K562 (cell line): ENCODE data around the gene TMEM72. TPM values are rescaled to one million over a fixed set of nuclear protein-coding genes. Genes with fewer than 3 reads are reported as not detected.

Experiments
- ATAC-seq: fragments of 200-7000 bp; cut with Tn5 transposase; 3 replicates; pipeline ENCODE4 v1.9.1; 2020; ENCODE audit warnings: moderate library complexity
- BruUV-seq: library from RNA; stranded (reverse); fragments of 400-500 nt; replicated peaks from 2 replicates; lab custom pipeline; 2021; lab: Mats Ljungman, UMichigan
- CTCF ChIA-PET: fragments of 300-600 bp; formaldehyde crosslinking; extraction: SDS; loops from one replicate; lab custom pipeline; 2021; ENCODE audit warnings: low intra/inter-chr PET ratio; lab: Yijun Ruan, JAX
- POLR2A ChIA-PET: fragments of 300-600, 350-650 bp; sonication (Branson Sonifier 250); formaldehyde crosslinking; extraction: SDS; loops from one replicate; lab custom pipeline; 2021; ENCODE audit warnings: antibody characterized with exemption, inconsistent platforms; lab: Yijun Ruan, JAX
- DNase-seq, 4 experiments: peaks; one replicate each; pipeline versions ENCODE4 v3.0.0 to v3.0.0-alpha.2; 2011 to 2018; ENCODE audit warnings: low spot score in 3 of 4, mixed read lengths in 3 of 4; ENCODE audit errors: extremely low read depth in 1 of 4
- FAIRE-seq: peaks from 2 replicates; lab custom pipeline; 2011; peaks lifted over from hg19 to GRCh38; lab: Jason Lieb, UNC
- H2AFZ ChIP-seq: 2 replicates; pipeline ENCODE4 v1.6.0; 2011; ENCODE audit warnings: low read depth, low read length, control low read depth, inconsistent platforms
- H3K27ac ChIP-seq: fragments of 200-600 bp; 3 replicates; pipeline ENCODE4 v1.8.0; 2011; ENCODE audit warnings: low read depth, mild to moderate bottlenecking, control low read depth, inconsistent platforms, low read length, moderate library complexity, mixed read lengths; ENCODE audit errors: extremely low read depth
- H3K27me3 ChIP-seq, 2 experiments: fragments of 300-600 bp in 1 of 2; 2 replicates in 1 of 2; 3 replicates in 1 of 2; pipeline versions ENCODE4 v1.6.0 to v1.8.0; 2011; ENCODE audit warnings: inconsistent platforms in 2 of 2, low read length in 2 of 2, mild to moderate bottlenecking in 1 of 2, mixed read lengths in 1 of 2, moderate library complexity in 1 of 2; ENCODE audit not compliant: control insufficient read depth in 2 of 2, insufficient read depth in 2 of 2
- H3K36me3 ChIP-seq: fragments of 300-600 bp; 3 replicates; pipeline ENCODE4 v1.8.0; 2011; ENCODE audit warnings: mild to moderate bottlenecking, low read length, inconsistent platforms; ENCODE audit not compliant: control insufficient read depth, insufficient read depth
- H3K4me1 ChIP-seq, 2 experiments: fragments of 200-600 bp in 1 of 2; replicated peaks in 1 of 2; 2 replicates in 1 of 2; 3 replicates in 1 of 2; pipeline versions ENCODE4 v1.5.1 to v1.8.0; 2011; ENCODE audit warnings: inconsistent platforms in 2 of 2, low read length in 2 of 2, mild to moderate bottlenecking in 1 of 2, mixed read lengths in 1 of 2, moderate library complexity in 1 of 2; ENCODE audit not compliant: control insufficient read depth in 2 of 2, insufficient read depth in 2 of 2
- H3K4me2 ChIP-seq: 2 replicates; pipeline ENCODE4 v1.6.1; 2011; ENCODE audit warnings: low read length, control low read depth, inconsistent platforms, mixed read lengths; ENCODE audit not compliant: insufficient read depth
- H3K4me3 ChIP-seq: fragments of 200-600 bp; sonication (generic), shearing (Covaris generic); 2 replicates; pipeline ENCODE4 v1.5.1; 2016; ENCODE audit warnings: control low read depth, inconsistent platforms
- H3K79me2 ChIP-seq: fragments of 200-600 bp; 3 replicates; pipeline ENCODE4 v1.8.0; 2011; ENCODE audit warnings: low read length, inconsistent platforms; ENCODE audit not compliant: control insufficient read depth, insufficient read depth
- H3K9ac ChIP-seq, 2 experiments: 2 replicates each; pipeline versions ENCODE4 v1.6.0 to v1.6.1; 2011; ENCODE audit warnings: low read depth in 2 of 2, low read length in 2 of 2, control low read depth in 1 of 2, inconsistent platforms in 1 of 2, mild to moderate bottlenecking in 1 of 2, mixed read lengths in 1 of 2; ENCODE audit not compliant: insufficient read depth in 1 of 2
- H3K9me1 ChIP-seq: one replicate; pipeline ENCODE4 v1.6.0; 2011; ENCODE audit warnings: inconsistent platforms, mild to moderate bottlenecking, low read length, moderate library complexity; ENCODE audit not compliant: control insufficient read depth, insufficient read depth
- H3K9me3 ChIP-seq: replicated peaks from 2 replicates; pipeline ENCODE4 v1.5.1; 2011; ENCODE audit warnings: low read depth, low read length, inconsistent platforms; ENCODE audit not compliant: control insufficient read depth, insufficient read depth
- H4K20me1 ChIP-seq: replicated peaks from 2 replicates; pipeline ENCODE4 v1.6.1; 2011; ENCODE audit warnings: low read length, inconsistent platforms, mixed read lengths; ENCODE audit not compliant: control insufficient read depth, insufficient read depth
- C11orf30 ChIP-seq: fragments of 450-650 bp; IDR thresholded peaks from 2 replicates; pipeline ENCODE4 v1.6.1; 2016; ENCODE audit warnings: low read depth, mild to moderate bottlenecking
- CREM ChIP-seq: IDR thresholded peaks from 2 replicates; pipeline ENCODE4 v1.6.1; 2014; ENCODE audit warnings: antibody characterized with exemption, low read depth
- FOXK2 ChIP-seq, 2 experiments: fragments of 450-650 bp; IDR thresholded peaks in 1 of 2; conservative IDR thresholded peaks in 1 of 2; 2 replicates each; pipeline ENCODE4 v1.6.1; 2016; ENCODE audit warnings: low read depth in 2 of 2, mild to moderate bottlenecking in 1 of 2
- GABPB2 ChIP-seq: fragments of 250-450 bp; sonication (Bioruptor Pico); conservative IDR thresholded peaks from 2 replicates; pipeline ENCODE4 v1.5.1; 2021; ENCODE audit warnings: mild to moderate bottlenecking
- MAFF ChIP-seq: IDR thresholded peaks from 2 replicates; pipeline ENCODE4 v1.6.1; 2012; ENCODE audit warnings: low read length, improper control_type of control experiment
- MAFG ChIP-seq: fragments of 450-650 bp; conservative IDR thresholded peaks from 2 replicates; pipeline ENCODE4 v1.6.1; 2016; ENCODE audit warnings: missing genetic modification characterization, missing compliant biosample characterization
- MAFK ChIP-seq: IDR thresholded peaks from 2 replicates; pipeline ENCODE4 v1.6.1; 2011; ENCODE audit warnings: low read length, improper control_type of control experiment
- PCBP1 ChIP-seq: fragments of 200-400 bp; formaldehyde crosslinking; IDR thresholded peaks from 2 replicates; pipeline ENCODE4 v1.6.1; 2018; ENCODE audit warnings: mild to moderate bottlenecking, low read depth, low read length; ENCODE audit not compliant: poor library complexity, severe bottlenecking
- PTRF ChIP-seq: fragments of 450-650 bp; IDR thresholded peaks from 2 replicates; pipeline ENCODE4 v1.6.1; 2016; ENCODE audit warnings: mild to moderate bottlenecking, missing genetic modification characterization, missing compliant biosample characterization
- THRAP3 ChIP-seq: fragments of 450-650 bp; IDR thresholded peaks from 2 replicates; pipeline ENCODE4 v1.6.1; 2016; ENCODE audit warnings: mild to moderate bottlenecking, inconsistent platforms, borderline replicate concordance
- ZBTB34 ChIP-seq: fragments of 250-450 bp; sonication (Bioruptor Pico); IDR thresholded peaks from 2 replicates; pipeline ENCODE4 v1.8.0; 2021; ENCODE audit warnings: mild to moderate bottlenecking, moderate library complexity
- ZNF280A ChIP-seq: fragments of 450-650 bp; IDR thresholded peaks from 2 replicates; pipeline ENCODE4 v1.6.1; 2018; ENCODE audit warnings: mild to moderate bottlenecking, low read depth; ENCODE audit not compliant: partially characterized antibody
- ZNF316 ChIP-seq: fragments of 450-650 bp; IDR thresholded peaks from 2 replicates; pipeline ENCODE4 v1.6.1; 2016
- WGBS: fragments of 100-300 bp; shearing (Covaris generic); methylation state at CpG from one replicate; pipeline ENCODE4 v1.1.6; 2016; ENCODE audit warnings: low coverage, mixed read lengths; ENCODE audit not compliant: insufficient coverage; ENCODE audit errors: missing lambda C conversion rate; 5-methylcytosine and 5-hydroxymethylcytosine counted together
- in situ Hi-C: fragments of 300-500 bp; cut with MboI; formaldehyde crosslinking; loops from 4 replicates; pipeline ENCODE4 v1.15.0; 2018; ENCODE audit warnings: inconsistent platforms, mixed read lengths
- intact Hi-C: fragments of 100-400 bp; cut with micrococcal nuclease; formaldehyde crosslinking; loops from 2 replicates; pipeline ENCODE4 v1.14.2; 2022
- polyA plus RNA-seq, 8 experiments: library from polyadenylated mRNA; depleted of rRNA in 4 of 8; stranded (reverse) in 5 of 8; unstranded in 3 of 8; fragments of >200 nt; fragmentation: Nextera tagmentation in 2 of 8; fragmentation: Illumina TruSeq in 1 of 8; extraction: Ambion mirVana in 2 of 8; extraction: Trizol in 1 of 8; gene quantifications; 2 replicates each; pipeline versions ENCODE4 v1.2.1 to v1.2.3, GENCODE V29; 2011 to 2014; ENCODE audit warnings: inconsistent platforms in 1 of 8, missing spikeins in 1 of 8
- total RNA-seq, 7 experiments: library from RNA; depleted of rRNA in 6 of 7; stranded (reverse); fragments of >200 nt in 6 of 7; fragmentation: Illumina TruSeq in 2 of 7; extraction: Trizol in 2 of 7; gene quantifications; 2 replicates each; pipeline versions ENCODE4 v1.2.1 to v1.2.3, GENCODE V29; 2011 to 2021; ENCODE audit warnings: low replicate concordance in 1 of 7
- TF ChIP-seq, protein P1 (sequence below): fragments of 250-450 bp; sonication (Bioruptor Pico); IDR thresholded peaks from 2 replicates; pipeline ENCODE4 v1.8.0; 2021; ENCODE audit warnings: moderate library complexity, mild to moderate bottlenecking, inconsistent platforms
- TF ChIP-seq, protein P2 (sequence below): sonication (generic); IDR thresholded peaks from 2 replicates; pipeline ENCODE4 v1.6.1; 2016

TMEM72 gene
- total and polyA plus RNA-seq, 9 of the 15 experiments (the other 6 are each of a cell fraction or from before 2014, with no cell fraction given): not detected

DNA sequence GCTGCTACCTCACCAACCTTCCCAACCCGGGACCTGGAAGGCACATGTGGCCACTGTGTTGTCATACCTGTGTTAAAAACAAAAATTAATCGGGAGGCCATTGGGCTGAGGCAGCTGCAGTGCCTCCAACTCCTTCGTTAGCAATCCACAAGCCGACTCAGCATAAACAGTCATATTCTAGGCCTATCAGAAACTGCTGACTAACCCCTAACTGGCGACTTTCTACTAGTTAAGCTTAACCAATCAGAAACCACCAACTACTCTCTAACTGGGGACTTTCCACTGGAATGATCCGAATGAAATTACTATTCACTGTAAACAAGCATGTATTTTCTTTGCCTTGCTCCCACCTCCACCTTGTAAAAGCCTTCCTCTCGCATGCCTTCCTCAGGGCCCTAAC lies 14.1 kb upstream of the TMEM72 start:
- ATAC-seq: no peak
- Histone ChIP-seq H3K9ac (no peak overlapping the region), H3K9me3 (no peaks in the 10 kb centered on the region), H3K79me2 (no peaks in the 10 kb centered on the region), H2AFZ (no peak overlapping the region), H3K9me1 (no peaks in the 10 kb centered on the region), H3K27ac (no peak overlapping the region), H3K4me1 (no peaks in the 10 kb centered on the region), H4K20me1 (no peaks in the 10 kb centered on the region), H3K36me3 (no peaks in the 10 kb centered on the region), H3K4me2 (no peak overlapping the region), H3K27me3 (peaks cover 10 to 23% of the 10 kb centered on the region in 2 experiments; a peak in 4 of 5 replicates), H3K4me3 (no peak overlapping the region)
- BruUV-seq: no TSS peak
- in situ Hi-C loops (no loop called here), intact Hi-C loops (no loop called here)
- 1% methylated on average over 7 of the region's 7 CpGs for WGBS
- FAIRE-seq: no peak
- DNase-seq: no peak
- no peak for TF ChIP-seq GABPB2 (CRISPR knock-in tag)
- no peak for TF ChIP-seq ZBTB34 (CRISPR knock-in tag)
- peak; percentile 72 for TF ChIP-seq MAFK
- TF ChIP-seq, protein P1, sequence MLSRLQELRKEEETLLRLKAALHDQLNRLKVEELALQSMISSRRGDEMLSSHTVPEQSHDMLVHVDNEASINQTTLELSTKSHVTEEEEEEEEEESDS: no peak
- no peak for TF ChIP-seq PCBP1
- TF ChIP-seq MAFG: peak; percentile 89
- TF ChIP-seq, protein P2, sequence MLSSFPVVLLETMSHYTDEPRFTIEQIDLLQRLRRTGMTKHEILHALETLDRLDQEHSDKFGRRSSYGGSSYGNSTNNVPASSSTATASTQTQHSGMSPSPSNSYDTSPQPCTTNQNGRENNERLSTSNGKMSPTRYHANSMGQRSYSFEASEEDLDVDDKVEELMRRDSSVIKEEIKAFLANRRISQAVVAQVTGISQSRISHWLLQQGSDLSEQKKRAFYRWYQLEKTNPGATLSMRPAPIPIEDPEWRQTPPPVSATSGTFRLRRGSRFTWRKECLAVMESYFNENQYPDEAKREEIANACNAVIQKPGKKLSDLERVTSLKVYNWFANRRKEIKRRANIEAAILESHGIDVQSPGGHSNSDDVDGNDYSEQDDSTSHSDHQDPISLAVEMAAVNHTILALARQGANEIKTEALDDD: peak; percentile 34; the same call in 1 of the 2 replicates
- peak; percentile 96 for TF ChIP-seq ZNF316
- TF ChIP-seq MAFF: peak; percentile 73
- no peak for TF ChIP-seq ZNF280A
- no peak for TF ChIP-seq THRAP3
- TF ChIP-seq PTRF (tag): no peak
- TF ChIP-seq FOXK2 (conservative IDR thresholded peaks at IDR 0.05 in 1 of 2, IDR thresholded peaks at IDR 0.05 in 1 of 2; ENCODE audit: low read depth in 2 of 2): no peak
- peak; percentile 90 for TF ChIP-seq C11orf30
- no peak for TF ChIP-seq CREM
- CTCF ChIA-PET: no interaction called here
- POLR2A ChIA-PET: no interaction called here
